GM12873 (cell line): ENCODE data around the gene REEP1.

ENCODE experiments used
- TF ChIP-seq, protein P1 (sequence below): IDR thresholded peaks from 2 replicates; pipeline ENCODE4 v1.5.1; 2012; ENCODE audit warnings: low read depth, mild to moderate bottlenecking, moderate library complexity, low read length, control low read depth; ENCODE audit not compliant: insufficient read depth; ENCODE audit errors: missing control alignments

The REEP1 gene

DNA sequence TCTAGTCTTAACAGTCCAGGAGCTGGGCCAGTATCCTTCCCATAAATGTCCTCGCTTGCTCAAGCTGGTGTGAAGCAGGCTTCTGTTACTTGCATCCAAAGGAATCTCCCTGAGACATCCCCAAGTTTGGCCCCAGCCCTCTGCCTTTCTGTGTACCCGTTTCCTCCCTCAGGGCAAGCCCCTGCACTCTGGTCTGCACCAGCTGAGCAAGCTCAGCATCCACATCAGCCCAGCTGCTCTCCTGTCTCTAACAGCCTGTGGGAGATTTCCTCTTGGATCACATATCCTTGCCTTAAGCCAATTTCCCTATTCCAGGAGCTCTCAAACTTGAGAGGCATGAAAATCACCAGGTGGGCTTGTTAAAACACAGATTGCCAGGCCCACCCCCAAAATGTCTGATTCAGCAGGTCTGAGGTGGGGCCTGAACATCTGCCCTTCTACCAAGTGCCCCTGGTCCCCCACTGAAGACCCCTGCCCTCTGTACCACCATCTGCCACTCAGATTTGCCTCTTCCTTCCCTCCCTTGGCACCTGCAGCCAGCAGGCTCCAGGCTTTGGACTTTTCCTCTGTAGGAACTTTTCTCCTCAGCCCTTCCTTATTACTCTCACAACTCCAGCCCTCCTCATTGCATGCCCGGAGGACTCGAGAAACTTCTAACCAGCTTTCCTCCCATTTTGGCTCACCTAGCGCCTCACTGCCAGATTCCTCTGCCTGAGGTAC lies 32.1 kb downstream of the REEP1 start:
- TF ChIP-seq, protein P1, sequence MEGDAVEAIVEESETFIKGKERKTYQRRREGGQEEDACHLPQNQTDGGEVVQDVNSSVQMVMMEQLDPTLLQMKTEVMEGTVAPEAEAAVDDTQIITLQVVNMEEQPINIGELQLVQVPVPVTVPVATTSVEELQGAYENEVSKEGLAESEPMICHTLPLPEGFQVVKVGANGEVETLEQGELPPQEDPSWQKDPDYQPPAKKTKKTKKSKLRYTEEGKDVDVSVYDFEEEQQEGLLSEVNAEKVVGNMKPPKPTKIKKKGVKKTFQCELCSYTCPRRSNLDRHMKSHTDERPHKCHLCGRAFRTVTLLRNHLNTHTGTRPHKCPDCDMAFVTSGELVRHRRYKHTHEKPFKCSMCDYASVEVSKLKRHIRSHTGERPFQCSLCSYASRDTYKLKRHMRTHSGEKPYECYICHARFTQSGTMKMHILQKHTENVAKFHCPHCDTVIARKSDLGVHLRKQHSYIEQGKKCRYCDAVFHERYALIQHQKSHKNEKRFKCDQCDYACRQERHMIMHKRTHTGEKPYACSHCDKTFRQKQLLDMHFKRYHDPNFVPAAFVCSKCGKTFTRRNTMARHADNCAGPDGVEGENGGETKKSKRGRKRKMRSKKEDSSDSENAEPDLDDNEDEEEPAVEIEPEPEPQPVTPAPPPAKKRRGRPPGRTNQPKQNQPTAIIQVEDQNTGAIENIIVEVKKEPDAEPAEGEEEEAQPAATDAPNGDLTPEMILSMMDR: no peak

DNA sequence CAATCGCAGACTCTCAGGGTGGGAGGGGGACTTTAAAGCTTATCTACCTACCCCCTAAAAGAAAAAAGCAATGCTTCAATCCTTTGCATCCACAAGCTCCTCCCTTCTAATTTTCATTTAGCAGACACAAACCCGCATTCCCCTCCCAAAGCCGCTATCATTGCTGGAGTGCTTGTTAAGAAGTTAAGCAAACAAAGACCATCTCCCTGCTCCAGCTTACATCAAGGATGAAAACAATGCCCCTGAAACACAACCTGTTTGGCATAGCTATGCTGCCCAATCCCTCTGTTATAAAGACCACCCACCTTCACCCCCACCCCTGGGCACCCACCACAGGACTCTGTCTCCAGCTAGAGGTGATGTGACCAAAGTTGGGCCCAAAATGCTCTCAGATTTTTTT lies 33.0 kb downstream of the REEP1 start:
- TF ChIP-seq, protein P1: no peak

DNA sequence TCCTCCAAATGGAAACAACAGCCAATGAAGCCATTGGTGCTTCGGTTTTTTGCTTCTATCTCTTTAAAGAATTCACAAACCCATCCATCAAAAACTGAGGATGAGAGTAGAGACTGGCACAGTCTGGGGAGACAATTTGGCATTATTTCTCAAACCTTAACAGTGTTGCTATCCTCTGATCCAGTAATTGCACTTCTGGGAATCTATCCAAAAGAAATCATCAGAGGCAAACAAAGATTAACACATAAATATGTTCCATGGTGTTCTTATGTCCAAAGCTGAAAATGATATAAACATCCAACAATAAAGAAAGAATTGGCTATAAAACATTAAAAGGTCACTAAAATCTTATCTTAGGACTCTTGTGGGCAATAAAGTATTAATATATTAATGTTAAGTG lies 35.1 kb downstream of the REEP1 start:
- TF ChIP-seq, protein P1: no peak

DNA sequence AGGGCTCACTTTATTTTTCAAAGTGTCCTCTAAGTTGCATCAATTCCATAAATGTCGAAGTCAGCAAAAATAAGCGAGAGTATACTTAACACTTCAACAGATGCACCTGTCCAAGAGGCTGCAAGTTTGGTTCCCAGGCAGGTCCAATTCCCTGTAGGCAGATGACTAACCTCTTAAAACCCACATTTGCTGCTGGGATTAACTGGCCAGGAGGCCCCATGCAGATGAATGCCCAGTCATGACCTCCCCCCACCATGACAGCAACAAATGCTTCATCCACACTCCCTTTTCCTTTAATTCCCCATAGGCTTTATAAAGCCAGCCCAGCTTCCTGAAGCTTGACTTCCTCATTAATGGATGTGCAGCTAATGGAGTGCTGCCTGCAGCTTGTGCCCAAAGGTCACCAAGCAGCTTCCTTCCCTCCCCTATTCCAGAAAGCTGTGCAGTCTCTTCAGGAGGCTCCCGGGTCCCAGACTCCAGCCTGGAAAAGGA lies 35.7 kb downstream of the REEP1 start:
- TF ChIP-seq, protein P1: no peak

DNA sequence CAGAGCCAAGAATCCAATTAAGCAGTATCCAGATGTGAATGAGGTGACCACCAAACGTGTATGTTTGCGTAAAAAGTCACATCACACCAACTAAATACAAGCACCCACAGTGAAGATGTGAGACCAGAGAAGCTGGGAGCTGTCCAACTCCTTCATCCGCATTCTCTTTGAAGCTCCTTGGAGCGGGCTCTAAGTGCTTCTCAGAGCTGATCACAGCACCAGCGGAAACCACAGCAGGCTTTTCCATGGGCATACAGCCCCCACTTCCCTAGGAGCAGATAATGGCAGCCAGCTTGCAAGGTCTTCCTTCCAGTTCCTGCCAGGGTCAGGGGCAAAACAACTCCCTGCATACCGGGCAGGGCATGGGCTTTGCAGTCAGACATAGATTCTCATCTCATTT lies 36.4 kb downstream of the REEP1 start:
- TF ChIP-seq, protein P1: no peak

GRCh38 chr2:86300496-86300895 lies 36.9 kb downstream of the REEP1 start:
- TF ChIP-seq, protein P1: no peak

DNA sequence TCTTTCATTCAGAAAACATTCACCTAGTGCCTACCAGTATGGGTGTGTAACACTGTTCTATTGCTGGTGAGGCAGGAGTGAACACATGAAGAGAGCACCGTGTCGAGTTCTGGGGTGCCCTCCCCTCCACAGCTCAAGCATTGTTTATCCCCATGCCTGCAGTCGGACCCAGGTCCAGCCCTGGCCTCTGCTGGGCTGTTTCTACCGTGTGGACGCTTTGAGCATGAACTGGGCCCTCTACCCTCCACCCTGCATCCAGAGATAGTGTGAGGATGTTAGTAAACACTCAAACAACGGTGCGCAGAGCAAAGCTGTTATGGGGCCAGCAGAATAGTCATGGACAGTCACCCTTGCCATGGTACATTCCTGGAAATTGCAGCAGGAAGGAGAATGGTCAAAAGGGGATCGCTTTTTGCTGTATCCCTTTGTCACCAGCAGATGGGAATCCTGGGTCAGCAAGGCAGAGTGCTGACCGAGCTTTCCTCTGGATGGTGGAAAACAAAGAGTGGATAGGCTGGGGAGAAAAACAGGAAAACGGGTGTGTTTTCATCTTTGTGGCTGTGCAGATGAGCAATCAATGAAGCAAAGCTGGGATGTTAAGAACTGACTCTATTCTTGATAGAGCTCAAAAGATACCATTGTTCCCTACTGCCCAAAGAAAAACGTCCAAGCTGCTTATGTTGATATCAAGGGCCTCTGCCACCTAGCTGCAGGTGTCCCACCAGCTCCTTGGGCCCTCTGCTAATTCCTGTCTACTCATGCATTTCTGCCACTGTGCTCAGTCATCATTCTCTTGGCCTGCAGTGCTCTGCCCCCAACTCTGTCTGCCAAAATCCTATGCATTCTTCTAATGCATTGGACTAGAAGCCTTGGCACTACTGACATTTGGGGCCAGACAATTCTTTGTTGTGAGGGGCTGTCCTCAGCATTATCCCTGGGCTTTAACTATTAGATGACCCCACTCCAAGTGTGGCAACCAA lies 38.7 kb downstream of the REEP1 start:
- TF ChIP-seq, protein P1: no peak
